Uterus (tissue), 4 donors: ENCODE results near the gene ZNF462. TPM values are rescaled to one million over a fixed set of nuclear protein-coding genes. Genes with fewer than 3 reads are reported as not detected.

Experiments
- DNase-seq, 2 donors: peaks; one replicate each; pipeline ENCODE4 v3.0.0-alpha.2; 2019 to 2020
- H3K27ac ChIP-seq, 2 donors: fragments of 200-600 bp; sonication (generic); 1 replicate in 1 of 2; 2 replicates in 1 of 2; pipeline ENCODE4 v1.5.1; 2016 to 2018
- H3K27me3 ChIP-seq, 2 donors: fragments of 200-600 bp; sonication (generic); one replicate each; pipeline ENCODE4 v1.5.1; 2018 to 2019; ENCODE audit warnings: control low read depth in 1 of 2
- H3K36me3 ChIP-seq, 2 donors: fragments of 200-600 bp; sonication (generic); one replicate each; pipeline ENCODE4 v1.5.1; 2019; ENCODE audit warnings: control low read depth in 1 of 2
- H3K4me1 ChIP-seq, 2 donors: fragments of 200-600 bp; sonication (generic); one replicate each; pipeline ENCODE4 v1.5.1; 2018 to 2019; ENCODE audit warnings: control low read depth in 1 of 2
- H3K4me3 ChIP-seq, 2 donors: fragments of 200-600 bp; sonication (generic); 1 replicate in 1 of 2; 2 replicates in 1 of 2; pipeline ENCODE4 v1.5.1; 2018 to 2019; ENCODE audit warnings: mild to moderate bottlenecking in 1 of 2
- H3K9me3 ChIP-seq, 2 donors: fragments of 200-600 bp; sonication (generic); one replicate each; pipeline ENCODE4 v1.5.1; 2019; ENCODE audit warnings: control low read depth in 1 of 2
- CTCF ChIP-seq, 4 experiments: fragments of 200-600 bp in 2 of 4; fragments of 450-650 bp in 2 of 4; sonication (generic) in 2 of 4; IDR thresholded peaks; one replicate each; pipeline ENCODE4 v1.5.1; 2016 to 2019; ENCODE audit warnings: antibody characterized with exemption in 4 of 4, mild to moderate bottlenecking in 2 of 4, moderate library complexity in 1 of 4
- POLR2A ChIP-seq, 2 donors: fragments of 450-650 bp; IDR thresholded peaks; one replicate each; pipeline ENCODE4 v1.6.1; 2016; ENCODE audit warnings: antibody characterized with exemption in 2 of 2, mild to moderate bottlenecking in 1 of 2, moderate library complexity in 1 of 2
- intact Hi-C: fragments of 100-400 bp; cut with DNase I; formaldehyde crosslinking; loops from one replicate; pipeline ENCODE4 v1.15.1; 2023; ENCODE audit warnings: low total_unique reads
- total RNA-seq, 4 donors: library from RNA; depleted of rRNA in 3 of 4; stranded (reverse); fragments of >200 nt in 3 of 4; gene quantifications; one replicate each; pipeline versions ENCODE4 v1.1.0 to v1.2.4, GENCODE V29; 2014 to 2023
- donor health status: DM: yes; HTN: yes; CAD: no.

The ZNF462 gene, protein sequence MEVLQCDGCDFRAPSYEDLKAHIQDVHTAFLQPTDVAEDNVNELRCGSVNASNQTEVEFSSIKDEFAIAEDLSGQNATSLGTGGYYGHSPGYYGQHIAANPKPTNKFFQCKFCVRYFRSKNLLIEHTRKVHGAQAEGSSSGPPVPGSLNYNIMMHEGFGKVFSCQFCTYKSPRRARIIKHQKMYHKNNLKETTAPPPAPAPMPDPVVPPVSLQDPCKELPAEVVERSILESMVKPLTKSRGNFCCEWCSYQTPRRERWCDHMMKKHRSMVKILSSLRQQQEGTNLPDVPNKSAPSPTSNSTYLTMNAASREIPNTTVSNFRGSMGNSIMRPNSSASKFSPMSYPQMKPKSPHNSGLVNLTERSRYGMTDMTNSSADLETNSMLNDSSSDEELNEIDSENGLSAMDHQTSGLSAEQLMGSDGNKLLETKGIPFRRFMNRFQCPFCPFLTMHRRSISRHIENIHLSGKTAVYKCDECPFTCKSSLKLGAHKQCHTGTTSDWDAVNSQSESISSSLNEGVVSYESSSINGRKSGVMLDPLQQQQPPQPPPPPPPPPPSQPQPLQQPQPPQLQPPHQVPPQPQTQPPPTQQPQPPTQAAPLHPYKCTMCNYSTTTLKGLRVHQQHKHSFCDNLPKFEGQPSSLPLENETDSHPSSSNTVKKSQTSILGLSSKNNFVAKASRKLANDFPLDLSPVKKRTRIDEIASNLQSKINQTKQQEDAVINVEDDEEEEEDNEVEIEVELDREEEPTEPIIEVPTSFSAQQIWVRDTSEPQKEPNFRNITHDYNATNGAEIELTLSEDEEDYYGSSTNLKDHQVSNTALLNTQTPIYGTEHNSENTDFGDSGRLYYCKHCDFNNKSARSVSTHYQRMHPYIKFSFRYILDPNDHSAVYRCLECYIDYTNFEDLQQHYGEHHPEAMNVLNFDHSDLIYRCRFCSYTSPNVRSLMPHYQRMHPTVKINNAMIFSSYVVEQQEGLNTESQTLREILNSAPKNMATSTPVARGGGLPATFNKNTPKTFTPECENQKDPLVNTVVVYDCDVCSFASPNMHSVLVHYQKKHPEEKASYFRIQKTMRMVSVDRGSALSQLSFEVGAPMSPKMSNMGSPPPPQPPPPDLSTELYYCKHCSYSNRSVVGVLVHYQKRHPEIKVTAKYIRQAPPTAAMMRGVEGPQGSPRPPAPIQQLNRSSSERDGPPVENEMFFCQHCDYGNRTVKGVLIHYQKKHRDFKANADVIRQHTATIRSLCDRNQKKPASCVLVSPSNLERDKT (N-terminal part only)
- total RNA-seq, result 100 to 1,000 TPM in 1 of 4 donors, 10 to 100 TPM in 3; 18.2 to 136 (median 60.1) TPM

GRCh38 chr9:106862821-106863720, at the start of gene ZNF462:
TSS of gene ZNF462 (plus strand) at chr9:106863166. CDS start at chr9:106923384, 60,218 bp downstream.
- H3K9me3 ChIP-seq, result no peaks in the 10 kb centered on the region

GRCh38 chr9:106816524-106816923, 46.4 kb upstream of the ZNF462 start:
- intact Hi-C loops, result no loop called here
- Histone ChIP-seq H3K27ac (no peak overlapping the region), H3K9me3 (no peaks in the 10 kb centered on the region), H3K4me3 (no peak overlapping the region), H3K36me3 (no peaks in the 10 kb centered on the region), H3K4me1 (no peaks in the 10 kb centered on the region), H3K27me3 (no peaks in the 10 kb centered on the region)
- TF ChIP-seq POLR2A (IDR thresholded peaks at IDR 0.05), result no peak
- no peak for TF ChIP-seq CTCF (IDR thresholded peaks at IDR 0.05)
- no peak for DNase-seq

More at GRCh38 chr9:106862821-106863720, at the start of gene ZNF462:
- peak; percentile 53 to 73 for DNase-seq
- H3K27ac ChIP-seq, result peak within 1 kb of the TSS; percentile 91 to 94
- H3K4me1 ChIP-seq, result no peaks in the 10 kb centered on the region
- H3K36me3 ChIP-seq, result no peaks in the 10 kb centered on the region
- peak; percentile 82 to 99 (median 96) for TF ChIP-seq CTCF (IDR thresholded peaks at IDR 0.05)
- peak in 1 of 2 donors; percentile 38 for TF ChIP-seq POLR2A (IDR thresholded peaks at IDR 0.05)
- H3K27me3 ChIP-seq, result no peaks in the 10 kb centered on the region
- intact Hi-C loops, result no loop called here
- H3K4me3 ChIP-seq, result peak within 1 kb of the TSS; percentile 80

DNA sequence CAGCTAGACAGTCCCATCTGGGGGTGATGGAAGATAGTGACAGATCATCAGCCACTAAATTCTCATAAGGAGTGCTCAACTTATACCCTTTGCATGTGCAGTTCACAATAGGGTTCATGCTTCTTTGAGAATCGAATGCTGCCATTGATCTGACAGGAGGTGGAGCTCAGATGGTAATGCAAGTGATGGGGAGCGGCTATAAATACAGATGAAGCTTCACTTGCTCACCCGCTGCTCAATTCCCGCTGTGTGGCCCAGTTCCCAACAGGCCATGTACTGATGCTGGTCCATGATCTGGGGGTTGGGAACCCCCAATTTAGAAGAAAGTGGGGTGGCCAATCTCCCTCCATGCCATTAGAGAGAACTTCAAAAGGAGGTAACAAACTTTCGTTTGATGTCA, 44.9 kb upstream of the ZNF462 start:
- intact Hi-C loops, result no loop called here
- TF ChIP-seq CTCF (IDR thresholded peaks at IDR 0.05), result no peak
- no peak for TF ChIP-seq POLR2A (IDR thresholded peaks at IDR 0.05)

DNA sequence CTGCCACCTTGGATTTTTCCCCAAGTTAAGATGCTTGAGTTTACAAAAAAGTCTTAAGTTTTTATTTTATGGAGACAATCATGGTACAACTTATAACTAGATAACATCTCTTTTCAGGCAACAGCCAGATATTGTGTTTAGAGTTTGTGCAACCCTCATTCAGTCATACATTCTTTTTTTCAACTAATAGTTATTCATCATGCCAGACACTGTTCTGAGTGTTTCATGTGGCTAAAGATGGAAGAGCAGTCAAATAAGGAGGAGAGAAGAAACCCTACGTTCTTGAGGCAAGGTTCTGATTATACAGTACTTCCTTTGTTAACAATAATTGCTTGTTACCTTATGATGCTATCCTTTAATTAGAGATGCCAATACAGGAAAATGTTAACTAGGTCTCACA, 42.1 kb upstream of the ZNF462 start:
- intact Hi-C loops, result no loop called here
- DNase-seq, result no peak
- no peaks in the 10 kb centered on the region for H3K36me3 ChIP-seq
- H3K27me3 ChIP-seq, result no peaks in the 10 kb centered on the region
- no peaks in the 10 kb centered on the region for H3K4me1 ChIP-seq
- H3K27ac ChIP-seq, result no peak overlapping the region
- no peaks in the 10 kb centered on the region for H3K9me3 ChIP-seq
- no peak overlapping the region for H3K4me3 ChIP-seq
- TF ChIP-seq POLR2A (IDR thresholded peaks at IDR 0.05) (no peak), CTCF (IDR thresholded peaks at IDR 0.05) (no peak)

More for the DNA sequence above, 44.9 kb upstream of the ZNF462 start:
- Histone ChIP-seq H3K4me3 (no peak overlapping the region), H3K4me1 (no peaks in the 10 kb centered on the region), H3K36me3 (no peaks in the 10 kb centered on the region), H3K27ac (no peak overlapping the region), H3K9me3 (no peaks in the 10 kb centered on the region), H3K27me3 (no peaks in the 10 kb centered on the region)
- no peak for DNase-seq
